Kidney epithelial cell (primary cell): ENCODE measurements around the gene PIK3R1. TPM values are rescaled to one million over a fixed set of nuclear protein-coding genes. Genes with fewer than 3 reads are reported as not detected.
A peak's percentile ranks its signal among the peaks of the same experiment; 100 is the strongest.

Source experiments
- DNase-seq: peaks from one replicate; pipeline ENCODE4 v3.0.0-alpha.2; 2010; ENCODE audit warnings: low read depth
- H3K27me3 ChIP-seq: 2 replicates; pipeline ENCODE4 v1.6.0; 2011; ENCODE audit warnings: low read length; ENCODE audit not compliant: control insufficient read depth, insufficient read depth
- H3K36me3 ChIP-seq: 2 replicates; pipeline ENCODE4 v1.5.1; 2011; ENCODE audit warnings: low read length; ENCODE audit not compliant: control insufficient read depth, insufficient read depth
- H3K4me3 ChIP-seq: 2 replicates; pipeline ENCODE4 v1.5.1; 2011; ENCODE audit warnings: low read depth, mild to moderate bottlenecking, control low read depth, low read length
- total RNA-seq: library from RNA; depleted of rRNA; stranded (reverse); fragments of >200 nt; gene quantifications from 2 replicates; pipeline ENCODE4 v1.2.3, GENCODE V29; 2015
- TF ChIP-seq, protein P1 (sequence below): IDR thresholded peaks from 2 replicates; pipeline ENCODE4 v1.5.1; 2011; ENCODE audit warnings: mild to moderate bottlenecking, moderate library complexity, low read length, control low read depth, inconsistent platforms; ENCODE audit not compliant: insufficient read depth, poor library complexity, severe bottlenecking

PIK3R1 gene
- total RNA-seq, 1 donor from 2014 or later = 21.1 TPM

DNA sequence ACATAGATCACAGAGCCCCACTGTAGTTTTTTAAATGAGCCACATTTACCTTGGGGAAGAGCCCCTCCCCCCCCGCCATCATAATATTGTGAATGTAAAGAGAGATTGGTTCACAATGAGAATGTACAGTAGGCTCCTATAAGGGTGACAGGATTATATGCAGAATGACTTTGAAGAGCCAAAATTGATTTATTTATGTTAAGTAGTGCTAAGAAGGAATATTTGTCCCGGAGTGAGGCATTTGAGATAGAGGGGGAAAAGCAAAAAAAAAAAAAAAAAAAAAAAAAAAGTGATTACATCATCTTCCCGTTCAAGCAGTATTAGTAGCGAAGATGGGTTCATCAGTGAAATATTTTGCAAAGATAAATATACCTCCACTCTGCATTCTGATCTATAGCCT lies 73.9 kb downstream of the PIK3R1 start:
- Histone ChIP-seq H3K27me3 (no peaks in the 10 kb centered on the region), H3K36me3 (no peaks in the 10 kb centered on the region), H3K4me3 (peak overlapping the region; percentile 49)
- TF ChIP-seq, protein P1, sequence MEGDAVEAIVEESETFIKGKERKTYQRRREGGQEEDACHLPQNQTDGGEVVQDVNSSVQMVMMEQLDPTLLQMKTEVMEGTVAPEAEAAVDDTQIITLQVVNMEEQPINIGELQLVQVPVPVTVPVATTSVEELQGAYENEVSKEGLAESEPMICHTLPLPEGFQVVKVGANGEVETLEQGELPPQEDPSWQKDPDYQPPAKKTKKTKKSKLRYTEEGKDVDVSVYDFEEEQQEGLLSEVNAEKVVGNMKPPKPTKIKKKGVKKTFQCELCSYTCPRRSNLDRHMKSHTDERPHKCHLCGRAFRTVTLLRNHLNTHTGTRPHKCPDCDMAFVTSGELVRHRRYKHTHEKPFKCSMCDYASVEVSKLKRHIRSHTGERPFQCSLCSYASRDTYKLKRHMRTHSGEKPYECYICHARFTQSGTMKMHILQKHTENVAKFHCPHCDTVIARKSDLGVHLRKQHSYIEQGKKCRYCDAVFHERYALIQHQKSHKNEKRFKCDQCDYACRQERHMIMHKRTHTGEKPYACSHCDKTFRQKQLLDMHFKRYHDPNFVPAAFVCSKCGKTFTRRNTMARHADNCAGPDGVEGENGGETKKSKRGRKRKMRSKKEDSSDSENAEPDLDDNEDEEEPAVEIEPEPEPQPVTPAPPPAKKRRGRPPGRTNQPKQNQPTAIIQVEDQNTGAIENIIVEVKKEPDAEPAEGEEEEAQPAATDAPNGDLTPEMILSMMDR = no peak
- no peak for DNase-seq

DNA sequence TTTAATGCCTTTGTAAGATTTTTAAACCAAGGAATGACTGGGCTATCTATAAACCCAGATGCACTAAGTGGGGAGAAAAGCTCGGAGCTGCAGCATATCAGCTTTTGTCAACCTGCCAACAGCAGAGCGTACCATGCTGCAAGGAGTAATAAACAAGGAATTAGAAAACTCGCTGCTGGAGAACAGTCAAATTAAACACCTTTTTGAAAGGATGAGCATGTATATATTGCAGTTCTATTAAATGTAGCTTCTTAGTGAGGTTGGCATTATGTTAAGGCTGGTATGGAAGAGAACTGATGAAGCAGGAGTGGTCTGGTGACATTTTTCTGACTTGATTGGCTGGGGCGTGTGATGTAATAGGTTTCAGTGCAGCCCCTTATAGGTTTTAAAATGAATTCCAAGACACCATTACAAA lies 74.7 kb downstream of the PIK3R1 start:
- DNase-seq = no peak
- TF ChIP-seq, protein P1 = no peak
- Histone ChIP-seq H3K27me3 (no peaks in the 10 kb centered on the region), H3K4me3 (peak overlapping the region; percentile 49), H3K36me3 (peaks cover 2% of the 10 kb centered on the region)

DNA sequence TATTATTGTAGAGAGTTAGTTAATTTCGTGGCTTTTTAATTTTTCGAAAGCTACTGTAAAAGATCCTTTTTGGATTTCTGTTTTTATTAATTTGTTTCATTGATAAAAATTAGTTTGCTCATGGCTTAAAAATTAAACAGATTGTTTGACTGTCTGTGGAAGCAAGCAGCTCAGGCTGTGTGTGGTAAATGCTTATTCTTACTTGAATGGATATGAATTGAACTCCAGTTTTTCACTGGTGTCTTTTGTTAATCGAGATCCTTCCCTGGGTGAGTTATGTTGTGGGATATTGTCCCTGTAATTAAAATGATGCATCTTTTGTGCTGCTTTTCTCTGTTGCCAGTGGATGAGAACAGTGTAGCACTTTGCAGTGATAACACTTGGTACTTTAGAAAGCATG lies 75.3 kb downstream of the PIK3R1 start:
- DNase-seq = no peak
- H3K4me3 ChIP-seq = peak overlapping the region; percentile 49
- no peaks in the 10 kb centered on the region for H3K27me3 ChIP-seq
- peaks cover 2% of the 10 kb centered on the region for H3K36me3 ChIP-seq
- TF ChIP-seq, protein P1 = no peak

DNA sequence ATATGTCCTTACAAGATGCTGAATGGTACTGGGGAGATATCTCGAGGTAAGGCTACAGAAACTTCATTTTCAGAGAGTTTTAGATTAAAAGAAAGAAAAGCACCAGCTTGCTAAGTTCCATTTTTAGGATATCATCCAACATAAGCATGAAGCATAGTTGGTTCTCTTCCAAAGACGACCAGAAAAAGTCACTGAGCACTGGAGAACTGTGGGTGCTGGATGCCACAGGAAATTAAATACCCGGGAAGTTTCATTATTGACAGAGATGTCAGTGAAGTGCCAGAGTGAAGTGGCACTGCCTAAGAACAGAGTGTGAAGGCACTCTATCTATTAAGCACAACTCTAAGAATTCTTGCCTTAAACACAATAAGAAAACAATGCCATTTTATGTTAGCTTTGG lies 76.8 kb downstream of the PIK3R1 start:
- no peak for DNase-seq
- no peaks in the 10 kb centered on the region for H3K27me3 ChIP-seq
- peaks cover 4% of the 10 kb centered on the region for H3K36me3 ChIP-seq
- TF ChIP-seq, protein P1 = no peak
- H3K4me3 ChIP-seq = peak overlapping the region; percentile 3

DNA sequence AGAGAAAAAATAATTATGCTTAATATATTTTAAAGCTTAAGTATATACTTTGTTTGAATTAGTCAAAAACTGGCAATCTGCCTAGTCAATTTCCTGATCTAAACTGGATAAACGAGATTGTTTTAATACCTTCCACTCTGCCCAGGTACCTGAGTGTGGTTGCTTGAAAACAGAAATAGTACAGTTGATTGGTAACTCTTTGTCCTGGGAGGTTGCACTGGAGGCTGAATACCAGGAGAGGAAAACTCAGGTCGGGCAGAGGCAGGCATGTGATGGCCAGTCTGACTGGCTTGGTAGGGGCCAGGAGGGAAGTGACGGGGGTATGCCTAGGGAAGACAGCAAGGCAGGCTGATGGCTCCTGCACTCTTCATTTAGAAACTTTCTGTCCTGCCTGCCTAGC lies 80.2 kb downstream of the PIK3R1 start:
- H3K36me3 ChIP-seq = peaks cover 4% of the 10 kb centered on the region
- DNase-seq = no peak
- H3K27me3 ChIP-seq = no peaks in the 10 kb centered on the region
- TF ChIP-seq, protein P1 = no peak
- H3K4me3 ChIP-seq = no peak overlapping the region

DNA sequence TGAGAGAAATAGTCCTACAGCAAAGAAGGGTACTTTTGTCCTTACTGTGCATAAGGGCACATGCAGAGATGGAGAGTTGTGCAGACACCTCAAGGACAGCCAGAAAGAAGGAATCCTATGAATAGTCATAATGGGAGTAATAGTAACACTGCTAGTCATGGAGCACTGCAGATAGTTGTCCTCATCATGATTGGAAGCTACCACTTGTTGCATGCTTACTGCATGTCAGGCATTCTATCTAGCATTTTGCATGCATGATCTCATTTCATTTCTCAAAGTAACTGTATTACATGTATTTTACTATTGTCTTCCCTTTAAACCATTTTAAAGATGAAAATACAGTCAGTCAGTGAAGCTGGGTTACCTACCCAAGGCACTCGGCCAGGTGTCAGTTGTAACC lies 81.3 kb downstream of the PIK3R1 start:
- TF ChIP-seq, protein P1 = no peak
- Histone ChIP-seq H3K4me3 (no peak overlapping the region), H3K27me3 (no peaks in the 10 kb centered on the region), H3K36me3 (peaks cover 4% of the 10 kb centered on the region)
- no peak for DNase-seq
